ENCODE results near the gene UBE2E1.
"Not testable (repeated sequence)": the region's sequence is repeated elsewhere in the genome, so short reads cannot be mapped to it uniquely, and the experiment has no call there.

GRCh38 chr3:23849462-23849861 lies 43.7 kb downstream of the UBE2E1 start:
- TF ChIP-seq, protein P1, sequence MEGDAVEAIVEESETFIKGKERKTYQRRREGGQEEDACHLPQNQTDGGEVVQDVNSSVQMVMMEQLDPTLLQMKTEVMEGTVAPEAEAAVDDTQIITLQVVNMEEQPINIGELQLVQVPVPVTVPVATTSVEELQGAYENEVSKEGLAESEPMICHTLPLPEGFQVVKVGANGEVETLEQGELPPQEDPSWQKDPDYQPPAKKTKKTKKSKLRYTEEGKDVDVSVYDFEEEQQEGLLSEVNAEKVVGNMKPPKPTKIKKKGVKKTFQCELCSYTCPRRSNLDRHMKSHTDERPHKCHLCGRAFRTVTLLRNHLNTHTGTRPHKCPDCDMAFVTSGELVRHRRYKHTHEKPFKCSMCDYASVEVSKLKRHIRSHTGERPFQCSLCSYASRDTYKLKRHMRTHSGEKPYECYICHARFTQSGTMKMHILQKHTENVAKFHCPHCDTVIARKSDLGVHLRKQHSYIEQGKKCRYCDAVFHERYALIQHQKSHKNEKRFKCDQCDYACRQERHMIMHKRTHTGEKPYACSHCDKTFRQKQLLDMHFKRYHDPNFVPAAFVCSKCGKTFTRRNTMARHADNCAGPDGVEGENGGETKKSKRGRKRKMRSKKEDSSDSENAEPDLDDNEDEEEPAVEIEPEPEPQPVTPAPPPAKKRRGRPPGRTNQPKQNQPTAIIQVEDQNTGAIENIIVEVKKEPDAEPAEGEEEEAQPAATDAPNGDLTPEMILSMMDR (IDR thresholded peaks at IDR 0.05) = not testable (repeated sequence)
- TF ChIP-seq POLR2A (IDR thresholded peaks at IDR 0.05) = not testable (repeated sequence)
